ENCODE measurements around the gene ADCY2.

DNA sequence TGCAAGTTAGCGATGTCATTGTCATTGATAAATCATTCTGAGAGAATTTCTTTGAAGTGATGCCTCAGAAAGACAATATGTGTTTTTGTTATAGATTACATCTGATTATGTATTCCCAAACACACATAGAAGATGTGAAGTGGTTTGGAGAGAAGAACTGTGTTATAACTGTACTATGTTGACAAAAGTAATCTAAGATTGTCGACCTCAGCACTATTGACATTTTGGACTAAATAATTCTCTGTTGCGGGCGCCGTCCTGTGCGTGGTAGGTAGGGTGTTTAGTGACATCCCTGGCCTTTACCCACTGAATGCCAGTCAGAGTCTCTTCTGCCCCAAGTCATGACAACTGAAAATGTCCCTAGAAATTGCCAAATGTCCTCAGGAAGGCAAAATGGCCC is 377.2 kb downstream of the ADCY2 start:
- TF ChIP-seq CTCF (IDR thresholded peaks at IDR 0.05) (no peak), POLR2A (IDR thresholded peaks at IDR 0.05; ENCODE audit: low read depth) (no peak), POLR2AphosphoS5 (IDR thresholded peaks at IDR 0.05) (no peak), EP300 (IDR thresholded peaks at IDR 0.05) (no peak)
